Tibial nerve (tissue), 4 donors: ENCODE measurements around the gene CLDN16.

Experiments used
- EP300 ChIP-seq, 2 donors: sonication (generic); formaldehyde crosslinking; IDR thresholded peaks; one replicate each; pipeline ENCODE4 v1.6.1; 2017; ENCODE audit warnings: antibody characterized with exemption in 2 of 2, mild to moderate bottlenecking in 1 of 2
- POLR2A ChIP-seq, 2 donors: fragments of 450-650 bp; IDR thresholded peaks; one replicate each; pipeline ENCODE4 v1.6.1; 2017; ENCODE audit warnings: antibody characterized with exemption in 2 of 2, mild to moderate bottlenecking in 2 of 2, moderate library complexity in 2 of 2
- TF ChIP-seq, protein P1 (sequence below), 5 experiments: fragments of 200-600 bp in 3 of 5; fragments of 450-650 bp in 2 of 5; sonication (generic) in 3 of 5; IDR thresholded peaks; one replicate each; pipeline ENCODE4 v1.5.1; 2016 to 2019; ENCODE audit warnings: antibody characterized with exemption in 5 of 5, mild to moderate bottlenecking in 3 of 5, moderate library complexity in 2 of 5

DNA sequence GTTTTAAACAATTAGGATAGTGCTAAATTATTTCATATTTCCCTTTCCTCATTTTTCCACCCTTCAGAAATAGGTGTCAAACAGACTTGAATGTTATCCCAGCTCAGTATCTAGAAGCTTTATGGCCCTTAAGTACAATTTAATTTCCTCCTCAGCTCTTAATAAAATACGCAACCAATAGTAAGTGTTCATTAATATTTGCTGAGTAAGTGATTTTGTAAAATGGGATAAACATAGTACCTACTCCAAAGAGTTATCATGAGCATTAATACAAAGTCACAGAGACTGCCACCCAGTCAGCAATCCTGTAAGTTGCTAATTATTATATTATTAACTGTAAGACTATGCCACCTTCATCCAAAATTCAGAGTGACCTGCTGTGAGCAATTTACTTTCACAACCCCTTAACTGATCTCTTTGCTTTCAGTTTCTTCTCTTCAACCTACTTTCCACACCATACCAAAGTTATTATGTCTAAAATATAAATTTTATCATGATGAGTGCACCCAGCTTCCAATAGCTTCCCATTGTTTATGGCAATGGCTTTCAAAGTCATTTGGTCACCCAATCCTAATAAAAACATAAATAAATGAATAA, 35.0 kb upstream of the CLDN16 start:
- no peak for TF ChIP-seq POLR2A (IDR thresholded peaks at IDR 0.05)
- TF ChIP-seq, protein P1, sequence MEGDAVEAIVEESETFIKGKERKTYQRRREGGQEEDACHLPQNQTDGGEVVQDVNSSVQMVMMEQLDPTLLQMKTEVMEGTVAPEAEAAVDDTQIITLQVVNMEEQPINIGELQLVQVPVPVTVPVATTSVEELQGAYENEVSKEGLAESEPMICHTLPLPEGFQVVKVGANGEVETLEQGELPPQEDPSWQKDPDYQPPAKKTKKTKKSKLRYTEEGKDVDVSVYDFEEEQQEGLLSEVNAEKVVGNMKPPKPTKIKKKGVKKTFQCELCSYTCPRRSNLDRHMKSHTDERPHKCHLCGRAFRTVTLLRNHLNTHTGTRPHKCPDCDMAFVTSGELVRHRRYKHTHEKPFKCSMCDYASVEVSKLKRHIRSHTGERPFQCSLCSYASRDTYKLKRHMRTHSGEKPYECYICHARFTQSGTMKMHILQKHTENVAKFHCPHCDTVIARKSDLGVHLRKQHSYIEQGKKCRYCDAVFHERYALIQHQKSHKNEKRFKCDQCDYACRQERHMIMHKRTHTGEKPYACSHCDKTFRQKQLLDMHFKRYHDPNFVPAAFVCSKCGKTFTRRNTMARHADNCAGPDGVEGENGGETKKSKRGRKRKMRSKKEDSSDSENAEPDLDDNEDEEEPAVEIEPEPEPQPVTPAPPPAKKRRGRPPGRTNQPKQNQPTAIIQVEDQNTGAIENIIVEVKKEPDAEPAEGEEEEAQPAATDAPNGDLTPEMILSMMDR (IDR thresholded peaks at IDR 0.05) = no peak
- no peak for TF ChIP-seq EP300 (IDR thresholded peaks at IDR 0.05)
